ENCODE data around the gene HSF2BP. TPM values are rescaled to one million over a fixed set of nuclear protein-coding genes. Genes with fewer than 3 reads are reported as not detected.

The HSF2BP gene
- total and polyA plus RNA-seq, 2 of the 8 experiments (the other 6 are each of a cell fraction or from before 2014, with no cell fraction given), result 0.51 to 0.93 TPM

DNA sequence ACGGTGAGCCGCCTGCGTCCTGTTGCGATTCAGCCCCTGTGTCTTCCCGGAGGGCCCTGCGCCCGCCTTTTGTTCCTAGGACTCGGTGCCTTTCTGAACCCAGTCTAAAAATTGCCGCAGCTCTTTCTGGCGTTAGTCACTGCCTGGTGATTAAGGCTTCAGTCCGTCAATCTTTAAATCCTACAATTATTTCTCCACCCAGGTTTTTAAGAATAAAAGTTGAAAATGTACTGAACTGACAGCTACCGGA lies 43.4 kb upstream of the HSF2BP start (continued):
- TF ChIP-seq CHD2 (IDR thresholded peaks at IDR 0.05; ENCODE audit: low read length) (no peak), KDM1A (IDR thresholded peaks at IDR 0.05; ENCODE audit: borderline replicate concordance, low read length) (no peak)
